ENCODE data around the gene ELN.

DNA sequence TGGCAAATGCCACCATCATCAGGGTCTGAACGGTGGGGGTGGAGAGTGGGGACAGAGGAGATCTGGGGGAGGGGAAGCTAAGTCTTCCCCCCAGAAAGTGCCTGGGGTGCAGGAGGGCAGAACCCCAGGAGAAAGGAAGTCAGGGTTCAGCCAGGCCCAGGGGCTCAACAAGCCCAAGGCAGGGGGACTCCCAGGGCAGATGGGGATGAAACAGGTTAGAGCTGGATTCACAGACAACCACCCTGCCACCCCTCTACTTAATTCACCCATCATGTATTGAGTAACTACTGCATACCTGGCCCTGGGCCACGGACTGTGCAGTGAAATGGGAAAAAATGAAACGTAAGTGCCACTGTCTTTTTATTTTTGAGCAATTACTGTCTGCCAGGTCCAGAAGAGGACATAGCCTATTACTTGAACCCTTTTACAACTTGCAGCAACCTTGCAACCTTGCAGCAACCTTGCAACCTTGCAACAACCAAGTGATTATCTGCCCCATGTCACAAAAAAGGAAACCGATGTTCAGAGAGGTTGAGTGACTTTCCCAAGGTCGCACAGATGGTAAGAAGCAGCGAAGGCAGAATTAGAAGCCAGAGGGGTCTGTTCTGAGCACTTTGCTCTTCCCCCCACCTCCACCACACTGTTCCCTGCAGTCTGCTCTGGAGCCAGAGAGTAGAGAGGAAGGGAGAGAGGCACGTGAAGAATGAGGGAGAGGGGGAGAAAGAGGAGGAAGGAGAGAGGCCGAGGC is 4.8 kb downstream of the ELN start:
- TF ChIP-seq EZH2 (IDR thresholded peaks at IDR 0.05; ENCODE audit: insufficient read depth, poor library complexity, severe bottlenecking) (no peak), EZH2phosphoT487 (IDR thresholded peaks at IDR 0.05; ENCODE audit: insufficient read depth, low read depth) (no peak)
